PFSK-1 (cell line): Measurements from ENCODE around the gene DLGAP1.

ENCODE experiments used
- FOXP2 ChIP-seq: optimal IDR thresholded peaks from 2 replicates; pipeline ENCODE3; 2011; ENCODE audit warnings: borderline replicate concordance, control low read depth, inconsistent platforms; ENCODE audit not compliant: insufficient read depth; ENCODE audit errors: extremely low read length, extremely low read depth
- POLR2AphosphoS5 ChIP-seq: IDR thresholded peaks from 2 replicates; pipeline ENCODE4 v1.6.1; 2012; ENCODE audit warnings: low read depth, mild to moderate bottlenecking, control low read depth, low read length, moderate library complexity
- REST ChIP-seq, 2 experiments: IDR thresholded peaks; 2 replicates each; pipeline versions ENCODE4 v1.6.1 to v1.8.0; 2011 to 2012; ENCODE audit warnings: low read depth in 2 of 2, low read length in 2 of 2, control low read depth in 1 of 2, inconsistent platforms in 1 of 2, mild to moderate bottlenecking in 1 of 2, moderate library complexity in 1 of 2; ENCODE audit not compliant: insufficient read depth in 1 of 2
- SIN3A ChIP-seq: IDR thresholded peaks from 2 replicates; pipeline ENCODE4 v1.6.1; 2012; ENCODE audit warnings: mild to moderate bottlenecking, low read length, moderate library complexity, borderline replicate concordance; ENCODE audit not compliant: insufficient read depth
- TAF1 ChIP-seq: IDR thresholded peaks from 2 replicates; pipeline ENCODE4 v1.6.1; 2012; ENCODE audit warnings: low read length, control low read depth, borderline replicate concordance; ENCODE audit not compliant: insufficient read depth

The DLGAP1 gene

GRCh38 chr18:3472681-3473544, 982.2 kb downstream of the DLGAP1 start:
- no peak for TF ChIP-seq FOXP2
- no peak for TF ChIP-seq TAF1
- TF ChIP-seq SIN3A = no peak
- TF ChIP-seq REST (IDR thresholded peaks at IDR 0.05; ENCODE audit: insufficient read depth in 1 of 2, low read depth in 2 of 2, low read length in 2 of 2) = no peak
- no peak for TF ChIP-seq POLR2AphosphoS5

GRCh38 chr18:3471141-3471648, 983.9 kb downstream of the DLGAP1 start:
- TF ChIP-seq FOXP2 = no peak
- no peak for TF ChIP-seq POLR2AphosphoS5
- no peak for TF ChIP-seq SIN3A
- no peak for TF ChIP-seq TAF1
- TF ChIP-seq REST (IDR thresholded peaks at IDR 0.05; ENCODE audit: insufficient read depth in 1 of 2, low read depth in 2 of 2, low read length in 2 of 2) = no peak

GRCh38 chr18:3468833-3469232, 986.3 kb downstream of the DLGAP1 start:
- TF ChIP-seq SIN3A = no peak
- TF ChIP-seq REST (IDR thresholded peaks at IDR 0.05; ENCODE audit: insufficient read depth in 1 of 2, low read depth in 2 of 2, low read length in 2 of 2) = no peak
- TF ChIP-seq TAF1 = no peak

GRCh38 chr18:3468066-3468705, 986.9 kb downstream of the DLGAP1 start:
- TF ChIP-seq POLR2AphosphoS5 = no peak
- no peak for TF ChIP-seq SIN3A
- TF ChIP-seq TAF1 = no peak
- TF ChIP-seq REST (IDR thresholded peaks at IDR 0.05; ENCODE audit: insufficient read depth in 1 of 2, low read depth in 2 of 2, low read length in 2 of 2) = no peak
- no peak for TF ChIP-seq FOXP2
